GM12873 (cell line): ENCODE results near the gene CERK.

Experiments used
- CTCF ChIP-seq: IDR thresholded peaks from 2 replicates; pipeline ENCODE4 v1.5.1; 2012; ENCODE audit warnings: low read depth, mild to moderate bottlenecking, moderate library complexity, low read length, control low read depth; ENCODE audit not compliant: insufficient read depth; ENCODE audit errors: missing control alignments

The CERK gene

GRCh38 chr22:46739094-46739870, 1.2 kb upstream of the CERK start:
- peak; percentile 37 for TF ChIP-seq CTCF

DNA sequence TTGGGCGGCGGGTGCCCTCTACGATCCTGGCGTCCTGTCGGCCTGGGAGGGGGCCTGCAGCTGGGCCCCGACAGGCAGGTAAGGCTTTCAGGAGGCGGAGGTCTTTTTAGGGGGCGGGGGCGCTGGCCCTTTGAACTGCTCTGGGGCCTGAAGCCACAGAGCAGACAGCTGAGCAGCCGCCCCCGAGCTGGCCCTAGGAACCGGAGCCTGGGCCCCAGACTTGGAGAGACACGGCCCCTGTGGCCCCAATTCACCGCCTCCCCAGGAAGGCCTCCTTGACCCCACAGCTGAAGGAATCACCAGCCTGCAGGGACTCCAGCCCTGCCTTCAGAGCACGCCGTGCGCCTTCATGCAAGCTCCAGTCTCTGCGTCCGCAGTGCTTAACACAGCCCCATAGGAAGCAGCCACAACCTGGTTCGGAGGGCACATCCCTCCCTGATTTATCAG, 618 bp upstream of the CERK start:
- no peak for TF ChIP-seq CTCF

- no peak for TF ChIP-seq CTCF
Measured at GRCh38 chr22:46737105-46737975, 712 bp downstream of the CERK start.

- TF ChIP-seq CTCF = no peak
Measured at GRCh38 chr22:46736705-46737104, 1.3 kb downstream of the CERK start.

DNA sequence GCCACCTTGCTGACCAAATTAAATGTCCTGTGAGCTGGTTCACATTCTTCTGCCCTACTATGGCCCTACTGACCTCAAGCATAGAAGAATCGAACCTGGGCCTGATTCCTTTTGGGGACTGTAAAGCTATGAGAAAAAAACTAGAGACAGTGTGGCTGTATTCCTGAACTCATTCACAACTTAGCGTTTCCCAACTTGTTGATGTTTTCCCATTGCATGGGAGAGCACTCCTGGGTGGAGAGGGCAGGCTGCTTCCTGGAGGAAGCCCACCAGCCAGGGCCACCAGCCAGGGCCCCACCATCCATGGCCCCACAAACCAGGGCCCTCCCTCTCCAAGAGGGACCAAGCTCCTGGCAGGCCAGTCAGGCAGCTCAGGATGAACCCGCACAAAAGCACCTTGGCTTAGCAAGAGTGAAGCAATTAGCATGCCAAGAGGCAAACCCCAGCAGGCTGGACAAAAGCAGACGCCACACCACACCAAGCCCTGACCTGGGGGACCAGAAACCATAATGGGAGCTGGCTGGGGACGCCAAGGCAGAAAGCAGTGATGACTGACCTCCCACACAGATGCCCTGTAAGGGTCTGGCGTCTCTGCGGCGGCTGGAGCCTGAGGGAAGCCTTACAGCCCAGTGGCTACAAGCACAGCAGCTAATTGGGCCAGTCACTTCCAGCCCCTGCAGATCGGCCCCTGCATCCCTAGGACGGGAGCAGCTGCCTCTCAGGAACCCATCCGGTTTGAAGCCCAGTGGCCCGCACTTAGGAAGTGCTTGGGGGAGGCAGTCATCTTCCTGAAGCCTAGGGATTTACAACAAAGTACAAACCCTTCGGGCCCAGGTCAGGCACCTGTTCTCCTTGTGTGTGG, 2.1 kb downstream of the CERK start:
- no peak for TF ChIP-seq CTCF

- TF ChIP-seq CTCF = no peak
Measured at GRCh38 chr22:46734830-46735453, 3.1 kb downstream of the CERK start.
